WTC11 (cell line): ENCODE data around the gene CITED4. TPM values are rescaled to one million over a fixed set of nuclear protein-coding genes. Genes with fewer than 3 reads are reported as not detected.

Experiments used
- ATAC-seq: fragments of 200-7000 bp; cut with Tn5 transposase; 2 replicates; pipeline ENCODE4 v1.10.0; 2021; ENCODE audit warnings: mild to moderate bottlenecking, moderate library complexity
- CTCF ChIA-PET: fragments of 300-600 bp; sonication (Branson Sonifier 250); formaldehyde crosslinking; loops from one replicate; lab custom pipeline; 2021; ENCODE audit warnings: antibody characterized with exemption; lab: Charles Lee
- POLR2A ChIA-PET: fragments of 350-600 bp; sonication (Branson Sonifier 250); formaldehyde crosslinking; loops from one replicate; lab custom pipeline; 2021; ENCODE audit warnings: antibody characterized with exemption; lab: Charles Lee
- DNase-seq: peaks from one replicate; pipeline ENCODE4 v3.0.0; 2021; ENCODE audit warnings: low spot score
- H3K27ac Mint-ChIP-seq: 2 replicates; pipeline ENCODE4 v1.8.0; 2021; ENCODE audit warnings: mixed read lengths
- H3K27me3 Mint-ChIP-seq: 2 replicates; pipeline ENCODE4 v1.8.0; 2021; ENCODE audit warnings: low read depth, mild to moderate bottlenecking, moderate library complexity, mixed read lengths
- H3K36me3 Mint-ChIP-seq: 2 replicates; pipeline ENCODE4 v1.8.0; 2021; ENCODE audit warnings: mixed read lengths
- H3K4me1 Mint-ChIP-seq: 2 replicates; pipeline ENCODE4 v1.8.0; 2022; ENCODE audit warnings: mixed read lengths
- H3K4me3 Mint-ChIP-seq: 2 replicates; pipeline ENCODE4 v1.8.0; 2021; ENCODE audit warnings: mild to moderate bottlenecking, moderate library complexity, mixed read lengths
- H3K9me3 Mint-ChIP-seq: 2 replicates; pipeline ENCODE4 v1.8.0; 2021; ENCODE audit warnings: mixed read lengths
- EMX1 ChIP-seq: fragments of 250-450 bp; sonication (Bioruptor Pico); IDR thresholded peaks from 2 replicates; pipeline ENCODE4 v1.8.0; 2021; ENCODE audit warnings: mild to moderate bottlenecking
- KAT7 ChIP-seq: sonication (generic); formaldehyde crosslinking; IDR thresholded peaks from 2 replicates; pipeline ENCODE4 v1.8.1; 2023; ENCODE audit warnings: missing genetic modification reagents, mild to moderate bottlenecking, borderline replicate concordance
- NR3C1 ChIP-seq: sonication (generic); formaldehyde crosslinking; conservative IDR thresholded peaks from 2 replicates; pipeline ENCODE4 v1.8.1; 2023; ENCODE audit warnings: low read depth, mild to moderate bottlenecking, missing genetic modification reagents
- TCF7 ChIP-seq: sonication (generic); formaldehyde crosslinking; IDR thresholded peaks from 2 replicates; pipeline ENCODE4 v1.8.0; 2022; ENCODE audit warnings: mild to moderate bottlenecking, low read depth, missing genetic modification reagents, moderate library complexity
- ZBTB43 ChIP-seq: sonication (generic); formaldehyde crosslinking; IDR thresholded peaks from 2 replicates; pipeline ENCODE4 v1.8.1; 2023; ENCODE audit warnings: mild to moderate bottlenecking, missing genetic modification reagents
- ZNF423 ChIP-seq: fragments of 250-450 bp; sonication (Bioruptor Pico); IDR thresholded peaks from 2 replicates; pipeline ENCODE4 v2.1.2; 2022; ENCODE audit warnings: mild to moderate bottlenecking, moderate library complexity
- total RNA-seq: library from RNA; stranded (reverse); gene quantifications from 3 replicates; pipeline ENCODE4 v1.2.3, GENCODE V29; 2021
- TF ChIP-seq, protein P1 (sequence below): sonication (generic); formaldehyde crosslinking; IDR thresholded peaks from 2 replicates; pipeline ENCODE4 v1.8.0; 2023; ENCODE audit warnings: missing genetic modification reagents

The CITED4 gene
- total RNA-seq, 1 experiment from 2014 or later = 24.6 TPM

- H3K27me3 Mint-ChIP-seq = peaks cover 21% of the 10 kb centered on the region
- no peaks in the 10 kb centered on the region for H3K9me3 Mint-ChIP-seq
- TF ChIP-seq NR3C1 (CRISPR knock-in tag) (no peak), ZBTB43 (CRISPR knock-in tag) (0 out of 2 replicates have a peak, but pooled peaks have one; percentile 26)
- CTCF ChIA-PET = interaction anchor here (0.9 to 1.3 kb wide), 3 partner anchors 44 to 131 kb away, joined by 3 read pairs; partner anchors contain the start of gene CITED4
- POLR2A ChIA-PET = no interaction called here
- no peak overlapping the region for H3K27ac Mint-ChIP-seq
- no peak for ATAC-seq
- H3K4me1 Mint-ChIP-seq = peaks cover 11% of the 10 kb centered on the region; the same call in 1 of the 2 replicates
- no peaks in the 10 kb centered on the region for H3K36me3 Mint-ChIP-seq
- peak overlapping the region; percentile 68 for H3K4me3 Mint-ChIP-seq
- no peak for DNase-seq
These were observed 44.3 kb downstream of the CITED4 start for GRCh38 chr1:40817791-40818263.

DNA sequence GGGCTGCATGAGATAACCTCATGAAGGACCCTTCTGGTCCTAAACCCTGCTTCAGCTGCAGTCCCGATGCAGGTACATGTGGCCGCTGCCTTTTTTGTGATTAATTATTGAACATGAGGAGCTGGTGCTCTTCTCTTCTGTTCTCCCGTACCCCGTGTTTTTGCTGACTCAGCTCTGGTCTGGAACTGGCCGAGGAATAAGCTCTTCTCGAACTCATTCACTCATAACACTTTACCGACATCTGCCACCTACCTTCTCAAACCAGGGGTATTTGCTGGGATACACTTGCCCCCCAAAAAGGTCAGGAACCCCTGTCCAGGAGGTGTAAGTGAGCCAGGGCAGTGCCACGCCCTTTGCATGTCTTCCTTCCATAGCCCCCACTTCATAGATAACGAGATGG is 46.7 kb downstream of the CITED4 start:
- Mint-ChIP-seq H3K4me1 (peaks cover 11% of the 10 kb centered on the region; the same call in 1 of the 2 replicates), H3K27ac (no peak overlapping the region), H3K9me3 (no peaks in the 10 kb centered on the region), H3K4me3 (no peak overlapping the region), H3K27me3 (peaks cover 21% of the 10 kb centered on the region), H3K36me3 (no peaks in the 10 kb centered on the region)
- DNase-seq (no peak), ATAC-seq (no peak)
- TF ChIP-seq TCF7 (CRISPR knock-in tag) = no peak
- no peak for TF ChIP-seq ZNF423
- TF ChIP-seq KAT7 (CRISPR knock-in tag) = no peak
- no peak for TF ChIP-seq EMX1 (CRISPR knock-in tag)
- no peak for TF ChIP-seq ZBTB43 (CRISPR knock-in tag)
- TF ChIP-seq, protein P1, sequence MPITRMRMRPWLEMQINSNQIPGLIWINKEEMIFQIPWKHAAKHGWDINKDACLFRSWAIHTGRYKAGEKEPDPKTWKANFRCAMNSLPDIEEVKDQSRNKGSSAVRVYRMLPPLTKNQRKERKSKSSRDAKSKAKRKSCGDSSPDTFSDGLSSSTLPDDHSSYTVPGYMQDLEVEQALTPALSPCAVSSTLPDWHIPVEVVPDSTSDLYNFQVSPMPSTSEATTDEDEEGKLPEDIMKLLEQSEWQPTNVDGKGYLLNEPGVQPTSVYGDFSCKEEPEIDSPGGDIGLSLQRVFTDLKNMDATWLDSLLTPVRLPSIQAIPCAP (CRISPR knock-in tag) = no peak
- ChIA-PET POLR2A (no interaction called here), CTCF (interaction anchor here (0.6 to 0.9 kb wide), 4 partner anchors 9 to 73 kb away, joined by 3 to 4 read pairs (median 3); no protein-coding TSS in a partner anchor)

Other genes with a start within 250 kb of the CITED4 start
- gene RIMS3, start 196.7 kb downstream of the CITED4 start, total RNA-seq = 19.8 to 19.9 TPM (median 19.8 TPM) in 3 replicates
- gene NFYC, start 170.7 kb downstream of the CITED4 start, total RNA-seq = 46.5 to 47.5 TPM (median 47.4 TPM) in 3 replicates
- gene KCNQ4, start 78.6 kb downstream of the CITED4 start, total RNA-seq = 3.3 to 4.0 TPM (median 3.6 TPM) in 3 replicates
- 65.7 to 73.4 TPM (median 65.8 TPM) in 3 replicates for gene CTPS1, start 117.3 kb upstream of the CITED4 start, total RNA-seq
- 0.05 TPM in 1 of 3 replicates, not detected in the others for gene SLFNL1, start 159.4 kb upstream of the CITED4 start, total RNA-seq